ENCODE measurements around the gene GASK1A.

GASK1A gene

GRCh38 chr3:42983927-42984326, 4.8 kb downstream of the GASK1A start:
- ATAC-seq, result no peak

GRCh38 chr3:42984701-42985100, 5.6 kb downstream of the GASK1A start:
- ATAC-seq, result no peak

GRCh38 chr3:42988097-42988496, 9.0 kb downstream of the GASK1A start:
- no peak for ATAC-seq

GRCh38 chr3:42988566-42988965, 9.5 kb downstream of the GASK1A start:
- no peak for ATAC-seq

- ATAC-seq, result no peak
These were observed 12.5 kb downstream of the GASK1A start for GRCh38 chr3:42991341-42992315.

GRCh38 chr3:42994595-42994994, 15.5 kb downstream of the GASK1A start:
- no peak for ATAC-seq

- ATAC-seq, result no peak
These were observed 16.9 kb downstream of the GASK1A start for GRCh38 chr3:42996021-42996420.

- no peak for ATAC-seq
These were observed 17.5 kb downstream of the GASK1A start for GRCh38 chr3:42996633-42997075.

GRCh38 chr3:42999212-42999611, 20.1 kb downstream of the GASK1A start:
- ATAC-seq, result no peak

- no peak for ATAC-seq
These were observed 20.5 kb downstream of the GASK1A start for GRCh38 chr3:42999632-43000031.

GRCh38 chr3:43000387-43000786, 21.3 kb downstream of the GASK1A start:
- no peak for ATAC-seq

- no peak for ATAC-seq
These were observed 22.0 kb downstream of the GASK1A start for GRCh38 chr3:43001094-43001553.

GRCh38 chr3:43001556-43002121, 22.5 kb downstream of the GASK1A start:
- no peak for ATAC-seq

GRCh38 chr3:43004282-43004681, 25.2 kb downstream of the GASK1A start:
- ATAC-seq, result peak; percentile 36 to 48

GRCh38 chr3:43005253-43005652, 26.1 kb downstream of the GASK1A start:
- ATAC-seq, result no peak

GRCh38 chr3:43005981-43006380, 26.9 kb downstream of the GASK1A start:
- no peak for ATAC-seq

GRCh38 chr3:43006825-43007224, 27.7 kb downstream of the GASK1A start:
- ATAC-seq, result no peak

- ATAC-seq, result no peak
These were observed 30.4 kb downstream of the GASK1A start for GRCh38 chr3:43009547-43009946.

- no peak for ATAC-seq
These were observed 31.5 kb downstream of the GASK1A start for GRCh38 chr3:43010638-43011037.

GRCh38 chr3:43011638-43012037, 32.5 kb downstream of the GASK1A start:
- no peak for ATAC-seq

GRCh38 chr3:43012174-43012573, 33.1 kb downstream of the GASK1A start:
- no peak for ATAC-seq

GRCh38 chr3:43013256-43013655, 34.1 kb downstream of the GASK1A start:
- no peak for ATAC-seq

GRCh38 chr3:43013743-43014155, 34.6 kb downstream of the GASK1A start:
- peak; percentile 14 to 33 for ATAC-seq

GRCh38 chr3:43014241-43014640, 35.1 kb downstream of the GASK1A start:
- no peak for ATAC-seq

Data from activated CD4-positive, CD25-positive, alpha-beta regulatory T cell treated with anti-CD3 and anti-CD28 coated beads, Interleukin-2, amount 50 U/mL, for 24 hours (primary cell).